ENCODE measurements around the gene WFDC9.
"Not testable (repeated sequence)": the region's sequence is repeated elsewhere in the genome, so short reads cannot be mapped to it uniquely, and the experiment has no call there.

The WFDC9 gene

GRCh38 chr20:45593498-45593897, 37.6 kb downstream of the WFDC9 start:
- no peak overlapping the region for H3K4me2 ChIP-seq (ENCODE audit: low read length)
- H3K27me3 ChIP-seq (ENCODE audit: control insufficient read depth, insufficient read depth, low read length): no peaks in the 10 kb centered on the region
- TF ChIP-seq CTCF (IDR thresholded peaks at IDR 0.05): no peak
- no peaks in the 10 kb centered on the region for H3K79me2 ChIP-seq
- no peaks in the 10 kb centered on the region for H3K36me3 ChIP-seq (ENCODE audit: control insufficient read depth, insufficient read depth, low read length)
- no peaks in the 10 kb centered on the region for H3K4me1 ChIP-seq
- H3K9me3 ChIP-seq (ENCODE audit: control insufficient read depth, low read length): no peaks in the 10 kb centered on the region
- no peak overlapping the region for H3K4me3 ChIP-seq (ENCODE audit: low read depth, low read length)
- no peak overlapping the region for H3K9ac ChIP-seq
- no peak overlapping the region for H3K27ac ChIP-seq
- H2AFZ ChIP-seq: no peak overlapping the region

- no peaks in the 10 kb centered on the region for H3K4me1 ChIP-seq
- H3K79me2 ChIP-seq: no peaks in the 10 kb centered on the region
- TF ChIP-seq CTCF (IDR thresholded peaks at IDR 0.05): peak; percentile 80
- H3K27me3 ChIP-seq (ENCODE audit: control insufficient read depth, insufficient read depth, low read length): no peaks in the 10 kb centered on the region
- no peak overlapping the region for H2AFZ ChIP-seq
- H3K4me3 ChIP-seq (ENCODE audit: low read depth, low read length): no peak overlapping the region
- H3K9me3 ChIP-seq (ENCODE audit: control insufficient read depth, low read length): no peaks in the 10 kb centered on the region
- no peaks in the 10 kb centered on the region for H3K36me3 ChIP-seq (ENCODE audit: control insufficient read depth, insufficient read depth, low read length)
- H3K27ac ChIP-seq: no peak overlapping the region
- no peak overlapping the region for H3K4me2 ChIP-seq (ENCODE audit: low read length)
- H3K9ac ChIP-seq: no peak overlapping the region
Observed at GRCh38 chr20:45592574-45593189, 38.4 kb downstream of the WFDC9 start.

- no peak for TF ChIP-seq CTCF (IDR thresholded peaks at IDR 0.05)
- Histone ChIP-seq H3K27ac (no peak overlapping the region), H3K4me1 (no peaks in the 10 kb centered on the region), H3K36me3 (ENCODE audit: control insufficient read depth, insufficient read depth, low read length) (no peaks in the 10 kb centered on the region), H3K27me3 (ENCODE audit: control insufficient read depth, insufficient read depth, low read length) (no peaks in the 10 kb centered on the region), H2AFZ (no peak overlapping the region), H3K4me2 (ENCODE audit: low read length) (no peak overlapping the region), H3K79me2 (no peaks in the 10 kb centered on the region), H3K4me3 (ENCODE audit: low read depth, low read length) (no peak overlapping the region), H3K9me3 (ENCODE audit: control insufficient read depth, low read length) (no peaks in the 10 kb centered on the region), H3K9ac (no peak overlapping the region)
Observed at GRCh38 chr20:45589725-45590124, 41.4 kb downstream of the WFDC9 start.

GRCh38 chr20:45588800-45589199, 42.3 kb downstream of the WFDC9 start:
- no peak overlapping the region for H3K9ac ChIP-seq
- no peak overlapping the region for H2AFZ ChIP-seq
- no peaks in the 10 kb centered on the region for H3K27me3 ChIP-seq (ENCODE audit: control insufficient read depth, insufficient read depth, low read length)
- H3K27ac ChIP-seq: no peak overlapping the region
- no peak for TF ChIP-seq CTCF (IDR thresholded peaks at IDR 0.05)
- H3K36me3 ChIP-seq (ENCODE audit: control insufficient read depth, insufficient read depth, low read length): no peaks in the 10 kb centered on the region
- no peak overlapping the region for H3K4me3 ChIP-seq (ENCODE audit: low read depth, low read length)
- H3K9me3 ChIP-seq (ENCODE audit: control insufficient read depth, low read length): no peaks in the 10 kb centered on the region
- no peak overlapping the region for H3K4me2 ChIP-seq (ENCODE audit: low read length)
- no peaks in the 10 kb centered on the region for H3K79me2 ChIP-seq
- no peaks in the 10 kb centered on the region for H3K4me1 ChIP-seq

GRCh38 chr20:45585986-45586385, 45.1 kb downstream of the WFDC9 start:
- H2AFZ ChIP-seq; H3K4me1 ChIP-seq; H3K36me3 ChIP-seq (ENCODE audit: control insufficient read depth, insufficient read depth, low read length); H3K4me2 ChIP-seq (ENCODE audit: low read length); H3K9me3 ChIP-seq (ENCODE audit: control insufficient read depth, low read length); H3K4me3 ChIP-seq (ENCODE audit: low read depth, low read length); H3K9ac ChIP-seq; H3K79me2 ChIP-seq; H3K27ac ChIP-seq; H3K27me3 ChIP-seq (ENCODE audit: control insufficient read depth, insufficient read depth, low read length): not testable (repeated sequence)

GRCh38 chr20:45584294-45584693, 46.8 kb downstream of the WFDC9 start:
- not testable (repeated sequence) for H3K36me3 ChIP-seq (ENCODE audit: control insufficient read depth, insufficient read depth, low read length); H3K9me3 ChIP-seq (ENCODE audit: control insufficient read depth, low read length); H3K27me3 ChIP-seq (ENCODE audit: control insufficient read depth, insufficient read depth, low read length); H2AFZ ChIP-seq; H3K27ac ChIP-seq; H3K4me3 ChIP-seq (ENCODE audit: low read depth, low read length); H3K4me1 ChIP-seq; H3K79me2 ChIP-seq; H3K4me2 ChIP-seq (ENCODE audit: low read length); H3K9ac ChIP-seq

All from parathyroid adenoma (tissue), 2 donors.